Ascending aorta (tissue), 2 donors: Measurements from ENCODE around the gene ERRFI1. TPM values are rescaled to one million over a fixed set of nuclear protein-coding genes. Genes with fewer than 3 reads are reported as not detected.

Experiments used
- DNase-seq, 2 donors: peaks; one replicate each; pipeline ENCODE4 v3.0.0-alpha.2; 2019; ENCODE audit warnings: low spot score in 2 of 2
- H3K27ac ChIP-seq, 2 donors: fragments of 200-600 bp; sonication (generic); one replicate each; pipeline ENCODE4 v1.5.1; 2016 to 2017; ENCODE audit warnings: mild to moderate bottlenecking in 1 of 2
- H3K27me3 ChIP-seq: fragments of 200-600 bp; sonication (generic); one replicate; pipeline ENCODE4 v1.5.1; 2017
- H3K36me3 ChIP-seq, 2 donors: fragments of 200-600 bp; sonication (generic); one replicate each; pipeline ENCODE4 v1.5.1; 2016
- H3K4me1 ChIP-seq, 2 donors: fragments of 200-600 bp; sonication (generic); one replicate each; pipeline ENCODE4 v1.5.1; 2016 to 2017; ENCODE audit warnings: mild to moderate bottlenecking in 1 of 2
- H3K4me3 ChIP-seq, 2 donors: fragments of 200-600 bp; sonication (generic); one replicate each; pipeline ENCODE4 v1.5.1; 2016 to 2017; ENCODE audit warnings: mild to moderate bottlenecking in 1 of 2
- H3K9me3 ChIP-seq, 2 donors: fragments of 200-600 bp; sonication (generic); one replicate each; pipeline ENCODE4 v1.5.1; 2016
- CTCF ChIP-seq, 3 experiments: fragments of 200-600 bp in 2 of 3; fragments of 450-650 bp in 1 of 3; sonication (generic) in 2 of 3; IDR thresholded peaks; one replicate each; pipeline ENCODE4 v1.5.1; 2016 to 2019; ENCODE audit warnings: antibody characterized with exemption in 3 of 3, mild to moderate bottlenecking in 1 of 3, moderate library complexity in 1 of 3
- intact Hi-C: fragments of 100-400 bp; cut with DNase I; formaldehyde crosslinking; loops from one replicate; pipeline ENCODE4 v1.15.1; 2023
- total RNA-seq: library from RNA; depleted of rRNA; stranded (reverse); fragments of >200 nt; gene quantifications from one replicate; pipeline ENCODE4 v1.1.0, GENCODE V29; 2016

The ERRFI1 gene
- total RNA-seq, 1 donor from 2014 or later = 59.7 TPM

GRCh38 chr1:8031176-8031785, 5.2 kb upstream of the ERRFI1 start:
- Histone ChIP-seq H3K9me3 (no peaks in the 10 kb centered on the region), H3K36me3 (no peaks in the 10 kb centered on the region), H3K27me3 (no peaks in the 10 kb centered on the region), H3K27ac (no peak overlapping the region), H3K4me3 (no peak overlapping the region), H3K4me1 (peaks cover 0 to 22% of the 10 kb centered on the region in 2 donors)
- DNase-seq = no peak
- TF ChIP-seq CTCF (IDR thresholded peaks at IDR 0.05) = peak; percentile 70 to 76 (median 76)
- intact Hi-C loops = loop anchor here (1.0 to 5.0 kb wide), 2 partner anchors 206 to 283 kb away; no protein-coding TSS in a partner anchor

DNA sequence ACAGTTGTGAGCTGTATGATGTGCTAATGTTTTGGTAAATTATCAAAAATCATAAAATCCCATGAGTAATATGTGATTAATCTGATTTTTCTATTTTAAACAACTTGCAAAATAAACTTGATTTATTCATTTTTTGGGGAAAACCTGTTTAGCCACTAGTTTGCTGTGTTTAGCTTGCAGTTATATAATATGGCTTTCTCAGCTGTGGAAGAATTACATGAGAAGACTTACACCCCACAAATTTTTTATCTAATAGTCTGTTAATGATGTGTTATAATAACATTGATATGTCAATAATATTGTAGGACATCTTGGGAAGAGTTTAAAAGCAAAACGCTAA, 2.4 kb upstream of the ERRFI1 start:
- no peaks in the 10 kb centered on the region for H3K9me3 ChIP-seq
- no peaks in the 10 kb centered on the region for H3K27me3 ChIP-seq
- H3K4me3 ChIP-seq = no peak overlapping the region
- intact Hi-C loops = loop anchor here (5.0 kb wide), 2 partner anchors 34 to 109 kb away; no protein-coding TSS in a partner anchor
- no peaks in the 10 kb centered on the region for H3K36me3 ChIP-seq
- DNase-seq = no peak
- TF ChIP-seq CTCF (IDR thresholded peaks at IDR 0.05) = no peak
- peak overlapping the region; percentile 98 to 99 for H3K27ac ChIP-seq
- peaks cover 0 to 25% of the 10 kb centered on the region in 2 donors for H3K4me1 ChIP-seq

DNA sequence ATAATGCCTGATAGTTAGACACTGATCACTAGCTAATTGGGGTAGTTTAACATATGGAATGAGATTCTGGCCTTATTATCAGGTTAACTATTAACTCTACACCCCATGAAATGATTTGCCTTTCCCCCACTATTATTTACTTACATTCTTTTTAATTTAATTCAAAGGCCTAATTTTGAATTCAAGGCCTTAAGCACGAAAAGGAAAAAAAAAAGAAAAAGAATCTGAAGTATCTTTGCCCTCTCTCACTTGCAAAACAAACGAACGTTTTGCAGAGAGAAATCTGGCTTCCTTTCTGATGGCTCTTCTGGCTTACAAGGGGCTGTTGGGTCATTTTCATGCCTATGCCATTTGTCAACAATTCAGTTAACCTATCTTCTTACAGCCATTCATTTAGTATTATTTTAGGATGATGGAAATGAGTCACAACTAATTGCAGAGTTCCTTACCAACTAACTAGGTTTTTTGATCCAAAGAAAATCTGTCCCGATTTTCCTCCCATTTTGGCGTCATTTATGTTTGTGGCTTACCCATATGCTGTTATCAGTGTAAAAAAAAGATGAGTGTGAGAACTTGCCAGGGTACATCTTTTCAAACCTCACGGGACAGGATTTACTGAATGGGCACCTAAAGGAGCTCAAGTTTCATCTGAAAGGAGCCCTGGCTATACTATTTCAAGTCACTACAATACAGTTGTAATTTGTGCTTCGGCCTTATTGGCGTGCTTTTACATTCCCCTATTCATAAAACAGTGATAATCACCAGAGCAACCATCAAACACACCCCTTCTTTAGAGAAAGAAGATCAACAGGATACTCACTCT, 1.9 kb upstream of the ERRFI1 start:
- intact Hi-C loops = loop anchor here (1.0 to 5.0 kb wide), 6 partner anchors 34 to 315 kb away; no protein-coding TSS in a partner anchor
- no peak for TF ChIP-seq CTCF (IDR thresholded peaks at IDR 0.05)
- Histone ChIP-seq H3K27ac (peak overlapping the region; percentile 98 to 99), H3K4me3 (peak overlapping the region in 1 of 2 donors; percentile 85), H3K27me3 (no peaks in the 10 kb centered on the region), H3K36me3 (no peaks in the 10 kb centered on the region), H3K9me3 (no peaks in the 10 kb centered on the region), H3K4me1 (peaks cover 0 to 25% of the 10 kb centered on the region in 2 donors)
- peak in 1 of 2 donors; percentile 68 for DNase-seq

- H3K27ac ChIP-seq = peak overlapping the region; percentile 98 to 99
- peak in 1 of 2 donors; percentile 81 for DNase-seq
- TF ChIP-seq CTCF (IDR thresholded peaks at IDR 0.05) = no peak
- H3K36me3 ChIP-seq = no peaks in the 10 kb centered on the region
- H3K27me3 ChIP-seq = no peaks in the 10 kb centered on the region
- H3K9me3 ChIP-seq = no peaks in the 10 kb centered on the region
- peaks cover 0 to 28% of the 10 kb centered on the region in 2 donors for H3K4me1 ChIP-seq
- peak overlapping the region; percentile 85 to 94 for H3K4me3 ChIP-seq
- intact Hi-C loops = loop anchor here (1.0 to 5.0 kb wide), 6 partner anchors 35 to 316 kb away; no protein-coding TSS in a partner anchor
Measured at GRCh38 chr1:8026976-8027747, 1.1 kb upstream of the ERRFI1 start.

DNA sequence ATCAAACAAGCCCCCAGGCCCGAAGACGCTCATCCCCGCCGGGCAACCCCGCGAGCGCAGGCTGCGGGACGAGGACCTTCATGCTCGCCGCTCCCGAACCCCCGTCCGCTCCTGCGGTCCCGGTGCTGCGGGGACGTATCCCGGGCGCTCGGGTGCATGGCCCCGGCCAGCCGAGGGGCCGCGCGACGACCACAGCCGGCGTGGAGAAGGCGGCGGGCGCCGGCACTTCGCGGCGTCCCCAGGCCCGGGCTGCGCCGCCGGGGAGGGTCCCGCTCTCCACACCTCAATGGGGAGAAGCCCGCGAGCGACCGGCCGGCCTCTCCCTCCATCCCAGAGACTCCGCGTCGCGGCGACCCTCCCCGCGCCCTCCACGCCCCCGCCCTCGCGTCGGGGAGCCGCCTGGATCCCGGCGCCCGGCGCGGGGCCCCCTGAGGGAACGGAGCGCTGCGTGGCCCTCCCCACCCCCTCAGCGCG, 401 bp downstream of the ERRFI1 start:
- H3K4me1 ChIP-seq = peaks cover 0 to 34% of the 10 kb centered on the region in 2 donors
- no peak for DNase-seq

More for the DNA sequence above, 401 bp downstream of the ERRFI1 start:
- peak overlapping the region; percentile 98 to 99 for H3K27ac ChIP-seq
- H3K4me3 ChIP-seq = peak overlapping the region; percentile 85 to 94
- H3K36me3 ChIP-seq = no peaks in the 10 kb centered on the region
- no peak for TF ChIP-seq CTCF (IDR thresholded peaks at IDR 0.05)
- H3K9me3 ChIP-seq = no peaks in the 10 kb centered on the region
- intact Hi-C loops = loop anchor here (2.0 to 5.0 kb wide), 4 partner anchors 37 to 317 kb away; no protein-coding TSS in a partner anchor
- no peaks in the 10 kb centered on the region for H3K27me3 ChIP-seq
